ENCODE results near the gene PSMD7.

Gene PSMD7

DNA sequence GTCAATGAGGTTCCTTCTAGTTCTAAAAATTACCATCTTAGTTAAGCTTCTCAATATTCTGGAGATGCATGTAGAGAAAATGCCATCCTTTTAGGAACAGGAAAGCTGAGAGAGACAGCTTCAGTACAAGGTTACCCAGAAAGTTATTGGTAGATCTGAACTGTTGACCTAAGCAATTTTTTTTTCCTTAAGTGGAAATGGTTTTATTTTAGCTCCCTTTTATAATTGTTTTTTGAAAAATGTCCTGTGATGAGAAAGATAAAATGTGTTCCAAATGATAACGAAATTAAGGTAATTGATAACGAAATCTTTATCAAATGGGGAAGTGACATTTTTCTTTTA, 8.2 kb downstream of the PSMD7 start:
- Histone ChIP-seq H3K4me3 (ENCODE audit: low read length) (no peak overlapping the region), H3K9me3 (ENCODE audit: control insufficient read depth, insufficient read depth, low read length) (no peaks in the 10 kb centered on the region), H3K27ac (ENCODE audit: low read depth, low read length) (no peak overlapping the region), H3K27me3 (ENCODE audit: control insufficient read depth, low read length) (no peaks in the 10 kb centered on the region), H3K4me1 (ENCODE audit: control insufficient read depth, low read length) (no peaks in the 10 kb centered on the region), H4K20me1 (ENCODE audit: control insufficient read depth, insufficient read depth, low read depth, low read length) (no peaks in the 10 kb centered on the region; the same call in 1 of the 2 replicates), H3K36me3 (ENCODE audit: control insufficient read depth, low read length) (peaks cover 73% of the 10 kb centered on the region), H3K4me2 (ENCODE audit: low read length) (no peak overlapping the region), H3K9me2 (replicated peaks; ENCODE audit: control insufficient read depth, low read length) (no peaks in the 10 kb centered on the region), H3F3A (ENCODE audit: control insufficient read depth, insufficient read depth) (peaks cover 34% of the 10 kb centered on the region), H3K79me2 (ENCODE audit: control insufficient read depth, low read length) (peaks cover 12% of the 10 kb centered on the region)
- TF ChIP-seq EZH2phosphoT487 (IDR thresholded peaks at IDR 0.05; ENCODE audit: borderline replicate concordance, low read length) (no peak), CTCF (IDR thresholded peaks at IDR 0.05; ENCODE audit: low read depth, low read length, poor library complexity, severe bottlenecking) (no peak)

DNA sequence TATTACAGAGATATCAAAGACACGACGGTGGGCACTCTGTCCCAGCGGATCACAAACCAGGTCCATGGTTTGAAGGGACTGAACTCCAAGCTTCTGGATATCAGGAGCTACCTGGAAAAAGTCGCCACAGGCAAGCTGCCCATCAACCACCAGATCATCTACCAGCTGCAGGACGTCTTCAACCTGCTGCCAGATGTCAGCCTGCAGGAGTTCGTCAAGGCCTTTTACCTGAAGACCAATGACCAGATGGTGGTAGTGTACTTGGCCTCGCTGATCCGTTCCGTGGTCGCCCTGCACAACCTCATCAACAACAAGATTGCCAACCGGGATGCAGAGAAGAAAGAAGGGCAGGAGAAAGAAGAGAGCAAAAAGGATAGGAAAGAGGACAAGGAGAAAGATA, 8.7 kb downstream of the PSMD7 start:
- H3K9me2 ChIP-seq (replicated peaks; ENCODE audit: control insufficient read depth, low read length), result no peaks in the 10 kb centered on the region
- H3K27me3 ChIP-seq (ENCODE audit: control insufficient read depth, low read length), result no peaks in the 10 kb centered on the region
- no peak overlapping the region for H3K27ac ChIP-seq (ENCODE audit: low read depth, low read length)
- H3K4me2 ChIP-seq (ENCODE audit: low read length), result no peak overlapping the region
- H3K4me1 ChIP-seq (ENCODE audit: control insufficient read depth, low read length), result no peaks in the 10 kb centered on the region
- peaks cover 7% of the 10 kb centered on the region for H3K79me2 ChIP-seq (ENCODE audit: control insufficient read depth, low read length)
- TF ChIP-seq CTCF (IDR thresholded peaks at IDR 0.05; ENCODE audit: low read depth, low read length, poor library complexity, severe bottlenecking) (no peak), EZH2phosphoT487 (IDR thresholded peaks at IDR 0.05; ENCODE audit: borderline replicate concordance, low read length) (no peak)
- peaks cover 34% of the 10 kb centered on the region for H3F3A ChIP-seq (ENCODE audit: control insufficient read depth, insufficient read depth)
- H3K4me3 ChIP-seq (ENCODE audit: low read length), result no peak overlapping the region
- no peaks in the 10 kb centered on the region for H3K9me3 ChIP-seq (ENCODE audit: control insufficient read depth, insufficient read depth, low read length)
- H4K20me1 ChIP-seq (ENCODE audit: control insufficient read depth, insufficient read depth, low read depth, low read length), result no peaks in the 10 kb centered on the region; the same call in 1 of the 2 replicates
- H3K36me3 ChIP-seq (ENCODE audit: control insufficient read depth, low read length), result peaks cover 68% of the 10 kb centered on the region

GRCh38 chr16:74305978-74306784, 9.6 kb downstream of the PSMD7 start:
- Histone ChIP-seq H3K4me2 (ENCODE audit: low read length) (no peak overlapping the region), H4K20me1 (ENCODE audit: control insufficient read depth, insufficient read depth, low read depth, low read length) (no peaks in the 10 kb centered on the region), H3F3A (ENCODE audit: control insufficient read depth, insufficient read depth) (peaks cover 34% of the 10 kb centered on the region), H3K79me2 (ENCODE audit: control insufficient read depth, low read length) (no peaks in the 10 kb centered on the region; the same call in 1 of the 2 replicates), H3K4me3 (ENCODE audit: low read length) (no peak overlapping the region), H3K4me1 (ENCODE audit: control insufficient read depth, low read length) (no peaks in the 10 kb centered on the region), H3K27me3 (ENCODE audit: control insufficient read depth, low read length) (no peaks in the 10 kb centered on the region), H3K27ac (ENCODE audit: low read depth, low read length) (no peak overlapping the region), H3K9me2 (replicated peaks; ENCODE audit: control insufficient read depth, low read length) (no peaks in the 10 kb centered on the region), H3K36me3 (ENCODE audit: control insufficient read depth, low read length) (peaks cover 59% of the 10 kb centered on the region), H3K9me3 (ENCODE audit: control insufficient read depth, insufficient read depth, low read length) (no peaks in the 10 kb centered on the region)
- TF ChIP-seq EZH2phosphoT487 (IDR thresholded peaks at IDR 0.05; ENCODE audit: borderline replicate concordance, low read length), result no peak
- TF ChIP-seq CTCF (IDR thresholded peaks at IDR 0.05; ENCODE audit: low read depth, low read length, poor library complexity, severe bottlenecking), result no peak

Measured in DOHH2 (cell line).